Hepatic stellate cell (primary cell): ENCODE data around the gene MACROD2.
"Not testable (repeated sequence)": the region's sequence is repeated elsewhere in the genome, so short reads cannot be mapped to it uniquely, and the experiment has no call there.

ENCODE experiments used
- DNase-seq: peaks from one replicate; pipeline ENCODE4 v3.0.0; 2011; ENCODE audit warnings: low spot score

MACROD2 gene

GRCh38 chr20:15977026-15977425 is 1981.7 kb downstream of the MACROD2 start:
- no peak for DNase-seq

- no peak for DNase-seq
Measured at GRCh38 chr20:15977758-15978157, 1982.4 kb downstream of the MACROD2 start.

GRCh38 chr20:15985494-15986368 is 1990.4 kb downstream of the MACROD2 start:
- DNase-seq = not testable (repeated sequence)

GRCh38 chr20:15986690-15987089 is 1991.4 kb downstream of the MACROD2 start:
- no peak for DNase-seq

- no peak for DNase-seq
Measured at GRCh38 chr20:15991279-15991678, 1996.0 kb downstream of the MACROD2 start.

- no peak for DNase-seq
Measured at GRCh38 chr20:15992564-15992963, 1997.2 kb downstream of the MACROD2 start.

GRCh38 chr20:16000112-16000511 is 2004.8 kb downstream of the MACROD2 start:
- no peak for DNase-seq

- no peak for DNase-seq
Measured at GRCh38 chr20:16001286-16001685, 2006.0 kb downstream of the MACROD2 start.

GRCh38 chr20:16003310-16003709 is 2008.0 kb downstream of the MACROD2 start:
- no peak for DNase-seq

GRCh38 chr20:16004108-16004854 is 2009.0 kb downstream of the MACROD2 start:
- no peak for DNase-seq

GRCh38 chr20:16005021-16005914 is 2010.0 kb downstream of the MACROD2 start:
- DNase-seq = no peak

- no peak for DNase-seq
Measured at GRCh38 chr20:16005915-16006493, 2010.7 kb downstream of the MACROD2 start.

- DNase-seq = no peak
Measured at GRCh38 chr20:16007164-16007563, 2011.8 kb downstream of the MACROD2 start.

- no peak for DNase-seq
Measured at GRCh38 chr20:16007962-16008361, 2012.6 kb downstream of the MACROD2 start.

GRCh38 chr20:16011056-16011455 is 2015.7 kb downstream of the MACROD2 start:
- DNase-seq = no peak

GRCh38 chr20:16011519-16011918 is 2016.2 kb downstream of the MACROD2 start:
- no peak for DNase-seq

- DNase-seq = not testable (repeated sequence)
Measured at GRCh38 chr20:16012934-16013333, 2017.6 kb downstream of the MACROD2 start.

GRCh38 chr20:16013631-16014030 is 2018.3 kb downstream of the MACROD2 start:
- DNase-seq = no peak

- no peak for DNase-seq
Measured at GRCh38 chr20:16014436-16014835, 2019.1 kb downstream of the MACROD2 start.

- DNase-seq = no peak
Measured at GRCh38 chr20:16017656-16018055, 2022.3 kb downstream of the MACROD2 start.

- DNase-seq = no peak
Measured at GRCh38 chr20:16018881-16019280, 2023.6 kb downstream of the MACROD2 start.

- no peak for DNase-seq
Measured at GRCh38 chr20:16020971-16021370, 2025.7 kb downstream of the MACROD2 start.
